KMS-11 (cell line): ENCODE data around the gene FITM2.

Experiments used
- H2AFZ ChIP-seq: fragments of 200-600 bp; sonication (generic); 2 replicates; pipeline ENCODE4 v1.6.1; 2016; ENCODE audit warnings: antibody characterized with exemption, mixed run types, low read depth
- H3K27ac ChIP-seq: fragments of 200-600 bp; sonication (generic); 2 replicates; pipeline ENCODE4 v1.6.1; 2016; ENCODE audit warnings: mild to moderate bottlenecking, mixed run types
- H3K27me3 ChIP-seq: fragments of 200-600 bp; sonication (generic); 2 replicates; pipeline ENCODE4 v1.6.1; 2017; ENCODE audit warnings: mild to moderate bottlenecking, low read depth, mixed run types, moderate library complexity; ENCODE audit not compliant: insufficient read depth
- H3K36me3 ChIP-seq: fragments of 200-600 bp; sonication (generic); 2 replicates; pipeline ENCODE4 v1.6.1; 2017; ENCODE audit warnings: mild to moderate bottlenecking, mixed run types; ENCODE audit not compliant: insufficient read depth
- H3K4me1 ChIP-seq: fragments of 200-600 bp; sonication (generic); 2 replicates; pipeline ENCODE4 v1.6.1; 2016; ENCODE audit warnings: mild to moderate bottlenecking, low read depth, mixed run types; ENCODE audit not compliant: poor library complexity, severe bottlenecking
- H3K4me2 ChIP-seq: fragments of 200-600 bp; sonication (generic); 2 replicates; pipeline ENCODE4 v1.7.0; 2016; ENCODE audit warnings: mild to moderate bottlenecking, mixed run types
- H3K4me3 ChIP-seq: fragments of 200-600 bp; sonication (generic); IDR thresholded peaks from 2 replicates; pipeline ENCODE4 v1.6.1; 2017; ENCODE audit warnings: low read depth, low read length, mixed read lengths; ENCODE audit not compliant: insufficient read depth
- H3K79me2 ChIP-seq: fragments of 200-600 bp; sonication (generic); 2 replicates; pipeline ENCODE4 v1.6.1; 2016; ENCODE audit warnings: low read depth, mixed run types; ENCODE audit not compliant: insufficient read depth
- H3K9ac ChIP-seq: fragments of 200-600 bp; sonication (generic); 2 replicates; pipeline ENCODE4 v1.6.1; 2016; ENCODE audit warnings: mild to moderate bottlenecking, mixed run types
- H4K20me1 ChIP-seq: fragments of 200-600 bp; sonication (generic); 2 replicates; pipeline ENCODE4 v1.6.1; 2016; ENCODE audit warnings: mild to moderate bottlenecking, mixed run types; ENCODE audit not compliant: insufficient read depth
- TF ChIP-seq, protein P1 (sequence below): fragments of 200-600 bp; sonication (generic); conservative IDR thresholded peaks from 2 replicates; pipeline ENCODE4 v1.6.1; 2017; ENCODE audit warnings: low read depth, mild to moderate bottlenecking, antibody characterized with exemption, low read length, moderate library complexity, mixed read lengths

The FITM2 gene

DNA sequence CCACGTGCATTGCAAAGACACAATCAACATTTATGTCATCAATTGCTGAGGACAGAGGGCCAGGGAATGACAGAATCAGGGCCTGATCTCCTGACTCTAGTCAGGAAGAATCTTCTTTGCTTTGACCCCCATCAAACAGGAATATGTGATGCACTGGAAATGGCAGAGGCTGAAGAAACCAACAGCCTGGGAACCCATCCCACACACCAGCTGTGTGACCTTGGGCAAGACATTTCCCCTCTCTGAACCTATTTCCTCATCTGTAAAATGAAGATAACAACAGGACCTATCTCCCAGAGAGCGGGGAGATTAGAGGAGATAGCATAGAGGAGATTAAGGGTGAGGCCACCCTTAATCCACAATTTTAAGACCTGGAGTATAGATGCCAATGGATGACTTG is 46.0 kb upstream of the FITM2 start:
- TF ChIP-seq, protein P1, sequence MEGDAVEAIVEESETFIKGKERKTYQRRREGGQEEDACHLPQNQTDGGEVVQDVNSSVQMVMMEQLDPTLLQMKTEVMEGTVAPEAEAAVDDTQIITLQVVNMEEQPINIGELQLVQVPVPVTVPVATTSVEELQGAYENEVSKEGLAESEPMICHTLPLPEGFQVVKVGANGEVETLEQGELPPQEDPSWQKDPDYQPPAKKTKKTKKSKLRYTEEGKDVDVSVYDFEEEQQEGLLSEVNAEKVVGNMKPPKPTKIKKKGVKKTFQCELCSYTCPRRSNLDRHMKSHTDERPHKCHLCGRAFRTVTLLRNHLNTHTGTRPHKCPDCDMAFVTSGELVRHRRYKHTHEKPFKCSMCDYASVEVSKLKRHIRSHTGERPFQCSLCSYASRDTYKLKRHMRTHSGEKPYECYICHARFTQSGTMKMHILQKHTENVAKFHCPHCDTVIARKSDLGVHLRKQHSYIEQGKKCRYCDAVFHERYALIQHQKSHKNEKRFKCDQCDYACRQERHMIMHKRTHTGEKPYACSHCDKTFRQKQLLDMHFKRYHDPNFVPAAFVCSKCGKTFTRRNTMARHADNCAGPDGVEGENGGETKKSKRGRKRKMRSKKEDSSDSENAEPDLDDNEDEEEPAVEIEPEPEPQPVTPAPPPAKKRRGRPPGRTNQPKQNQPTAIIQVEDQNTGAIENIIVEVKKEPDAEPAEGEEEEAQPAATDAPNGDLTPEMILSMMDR: no peak

DNA sequence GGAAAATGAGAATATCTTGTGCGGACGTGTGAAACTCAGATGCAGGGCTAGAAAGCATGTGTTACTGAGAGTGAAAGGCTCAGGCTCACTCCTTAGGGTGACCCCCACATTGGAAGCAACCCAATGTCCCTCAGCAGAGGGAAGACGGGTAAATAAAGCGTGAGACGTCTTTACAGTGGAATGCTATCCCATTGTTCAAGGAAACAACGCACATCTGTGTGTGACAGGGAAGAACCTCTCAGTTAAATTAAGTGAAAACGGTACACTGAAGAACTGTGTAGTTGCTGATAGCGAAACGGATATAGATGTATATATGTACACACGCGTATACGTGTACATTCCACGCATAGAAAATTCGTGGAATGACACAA is 45.3 kb upstream of the FITM2 start:
- Histone ChIP-seq H3K27ac (no peak overlapping the region), H2AFZ (no peak overlapping the region), H3K79me2 (no peaks in the 10 kb centered on the region), H3K4me1 (no peaks in the 10 kb centered on the region), H3K27me3 (no peaks in the 10 kb centered on the region), H4K20me1 (no peaks in the 10 kb centered on the region), H3K4me2 (no peak overlapping the region), H3K4me3 (no peak overlapping the region), H3K9ac (no peak overlapping the region), H3K36me3 (no peaks in the 10 kb centered on the region)
- TF ChIP-seq, protein P1: no peak

More for the DNA sequence above, 46.0 kb upstream of the FITM2 start:
- Histone ChIP-seq H3K4me1 (no peaks in the 10 kb centered on the region), H3K27me3 (no peaks in the 10 kb centered on the region), H3K9ac (no peak overlapping the region), H4K20me1 (no peaks in the 10 kb centered on the region), H3K79me2 (no peaks in the 10 kb centered on the region), H3K36me3 (no peaks in the 10 kb centered on the region), H2AFZ (no peak overlapping the region), H3K4me2 (no peak overlapping the region), H3K4me3 (no peak overlapping the region), H3K27ac (no peak overlapping the region)

DNA sequence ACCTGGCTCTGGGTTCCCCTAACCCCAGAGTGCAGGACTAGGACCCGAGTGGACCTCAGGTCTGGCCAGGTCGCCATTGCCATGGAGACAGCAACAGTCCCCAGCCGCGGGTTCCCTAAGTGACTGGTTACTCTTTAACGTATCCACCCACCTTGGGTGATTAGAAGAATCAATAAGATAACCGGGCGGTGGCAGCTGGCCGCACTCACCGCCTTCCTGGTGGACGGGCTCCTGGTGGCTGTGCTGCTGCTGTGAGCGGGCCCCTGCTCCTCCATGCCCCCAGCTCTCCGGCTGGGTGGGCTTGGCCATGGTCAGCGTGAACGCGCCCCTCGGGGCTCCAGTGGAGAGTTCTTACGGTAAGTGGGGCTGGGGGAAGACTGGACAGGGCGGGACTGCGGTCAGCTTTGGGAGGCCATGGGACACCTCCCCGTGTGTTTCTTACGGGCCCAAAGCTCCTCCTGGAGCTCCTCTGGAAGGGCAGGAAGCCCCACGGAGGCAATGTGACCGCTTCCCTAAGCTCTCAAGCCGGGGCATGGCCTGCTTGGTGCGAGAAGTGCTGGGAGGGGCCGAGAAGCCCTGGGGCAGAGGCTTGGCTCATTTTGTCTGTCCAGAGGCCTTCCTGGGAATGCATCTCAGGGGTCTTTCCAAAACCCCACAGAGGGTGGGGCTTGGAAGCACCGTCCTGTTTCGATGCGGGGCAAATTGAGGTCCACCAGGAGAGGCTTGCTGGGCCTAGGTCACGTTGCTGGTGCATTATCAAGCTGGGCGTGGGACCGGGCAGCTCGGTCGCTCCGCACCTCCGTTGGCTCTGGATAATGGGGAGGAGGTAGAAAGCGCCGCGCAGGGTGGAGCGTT is 44.7 kb upstream of the FITM2 start, which contains the start of gene HNF4A:
TSS of gene HNF4A (plus strand) at position 202 of the 855 bp plus-strand sequence. CDS start at position 308, 106 bp downstream.
- H3K27ac ChIP-seq: no peak within 1 kb of the TSS
- H3K36me3 ChIP-seq: no peaks in the 10 kb centered on the region
- no peak within 1 kb of the TSS for H3K4me3 ChIP-seq
- H3K4me2 ChIP-seq: no peak within 1 kb of the TSS
- no peaks in the 10 kb centered on the region for H4K20me1 ChIP-seq
- H3K27me3 ChIP-seq: no peaks in the 10 kb centered on the region
- TF ChIP-seq, protein P1: no peak
- no peaks in the 10 kb centered on the region for H3K4me1 ChIP-seq
- H2AFZ ChIP-seq: no peak within 1 kb of the TSS
- H3K79me2 ChIP-seq: no peaks in the 10 kb centered on the region
- no peak within 1 kb of the TSS for H3K9ac ChIP-seq

DNA sequence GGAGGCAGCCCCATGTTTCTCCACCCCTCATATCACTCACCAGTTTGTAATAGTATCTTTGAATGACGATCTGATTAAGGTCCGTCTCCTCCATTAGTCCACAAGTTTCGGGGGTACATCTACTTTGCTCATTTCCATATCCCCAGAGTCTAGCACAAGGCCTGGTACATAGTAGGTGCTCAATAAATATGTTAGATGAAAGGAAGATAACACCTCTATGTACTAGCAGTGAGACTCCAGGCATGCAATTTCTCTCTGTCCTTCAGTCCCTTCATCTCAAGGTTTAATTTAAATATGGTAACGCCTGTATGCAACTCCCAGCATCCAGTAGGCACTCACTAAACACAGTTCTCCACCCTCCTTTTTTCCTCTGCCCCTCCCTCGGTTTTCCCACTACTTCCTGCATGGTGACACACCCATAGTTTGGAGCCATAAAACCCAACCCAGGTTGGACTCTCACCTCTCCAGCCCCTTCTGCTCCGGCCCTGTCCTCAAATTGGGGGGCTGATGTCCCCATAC is 44.0 kb upstream of the FITM2 start:
- Histone ChIP-seq H3K36me3 (no peaks in the 10 kb centered on the region), H3K4me2 (no peak overlapping the region), H3K9ac (no peak overlapping the region), H3K4me1 (no peaks in the 10 kb centered on the region), H4K20me1 (no peaks in the 10 kb centered on the region), H3K4me3 (no peak overlapping the region), H2AFZ (no peak overlapping the region), H3K27ac (no peak overlapping the region), H3K79me2 (no peaks in the 10 kb centered on the region), H3K27me3 (no peaks in the 10 kb centered on the region)
- TF ChIP-seq, protein P1: no peak
